ENCODE data around the gene CAPRIN2. TPM values are rescaled to one million over a fixed set of nuclear protein-coding genes. Genes with fewer than 3 reads are reported as not detected.
A peak's percentile ranks its signal among the peaks of the same experiment; 100 is the strongest.

Gene CAPRIN2, protein sequence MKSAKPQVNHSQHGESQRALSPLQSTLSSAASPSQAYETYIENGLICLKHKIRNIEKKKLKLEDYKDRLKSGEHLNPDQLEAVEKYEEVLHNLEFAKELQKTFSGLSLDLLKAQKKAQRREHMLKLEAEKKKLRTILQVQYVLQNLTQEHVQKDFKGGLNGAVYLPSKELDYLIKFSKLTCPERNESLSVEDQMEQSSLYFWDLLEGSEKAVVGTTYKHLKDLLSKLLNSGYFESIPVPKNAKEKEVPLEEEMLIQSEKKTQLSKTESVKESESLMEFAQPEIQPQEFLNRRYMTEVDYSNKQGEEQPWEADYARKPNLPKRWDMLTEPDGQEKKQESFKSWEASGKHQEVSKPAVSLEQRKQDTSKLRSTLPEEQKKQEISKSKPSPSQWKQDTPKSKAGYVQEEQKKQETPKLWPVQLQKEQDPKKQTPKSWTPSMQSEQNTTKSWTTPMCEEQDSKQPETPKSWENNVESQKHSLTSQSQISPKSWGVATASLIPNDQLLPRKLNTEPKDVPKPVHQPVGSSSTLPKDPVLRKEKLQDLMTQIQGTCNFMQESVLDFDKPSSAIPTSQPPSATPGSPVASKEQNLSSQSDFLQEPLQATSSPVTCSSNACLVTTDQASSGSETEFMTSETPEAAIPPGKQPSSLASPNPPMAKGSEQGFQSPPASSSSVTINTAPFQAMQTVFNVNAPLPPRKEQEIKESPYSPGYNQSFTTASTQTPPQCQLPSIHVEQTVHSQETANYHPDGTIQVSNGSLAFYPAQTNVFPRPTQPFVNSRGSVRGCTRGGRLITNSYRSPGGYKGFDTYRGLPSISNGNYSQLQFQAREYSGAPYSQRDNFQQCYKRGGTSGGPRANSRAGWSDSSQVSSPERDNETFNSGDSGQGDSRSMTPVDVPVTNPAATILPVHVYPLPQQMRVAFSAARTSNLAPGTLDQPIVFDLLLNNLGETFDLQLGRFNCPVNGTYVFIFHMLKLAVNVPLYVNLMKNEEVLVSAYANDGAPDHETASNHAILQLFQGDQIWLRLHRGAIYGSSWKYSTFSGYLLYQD
- total RNA-seq: 15.9 TPM

DNA sequence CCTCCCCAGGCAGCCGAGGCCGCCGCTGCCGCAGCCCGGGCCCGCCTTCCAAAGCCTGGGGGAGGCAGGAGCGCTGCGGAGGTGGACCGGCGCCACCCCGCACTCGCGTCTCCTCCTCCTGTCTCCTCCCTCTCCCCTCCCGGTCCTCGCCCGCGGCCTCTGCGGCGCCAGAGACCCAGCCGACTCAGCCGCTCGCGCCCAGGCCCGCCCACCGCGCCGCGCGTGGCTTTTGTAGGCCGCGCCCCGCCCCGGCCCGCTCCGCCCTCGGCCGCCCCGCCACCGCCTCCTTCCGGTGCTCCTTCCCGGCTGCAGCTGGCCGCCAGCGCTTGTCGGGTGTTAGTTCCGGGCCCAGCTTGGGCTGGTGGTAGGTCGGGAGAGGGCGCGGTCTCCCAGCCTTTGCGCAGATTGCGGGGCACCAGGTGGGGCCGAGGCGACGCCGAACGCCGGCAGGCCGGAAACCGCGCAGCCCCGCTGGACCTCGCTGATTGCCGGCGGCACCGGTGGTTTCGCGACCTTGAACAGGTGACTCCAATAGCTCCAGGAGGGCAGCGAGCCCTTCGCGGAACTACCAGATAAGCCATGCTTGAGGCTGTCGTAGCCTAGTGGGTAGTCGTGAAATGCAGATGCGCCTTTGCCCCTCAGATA lies at the start of gene CAPRIN2:
CAPRIN2 (minus strand) TSS at position 202 of the 645 bp plus-strand sequence. CDS start 1,431 bp downstream, outside the sequence.
- peak; percentile 96 for DNase-seq (ENCODE audit: low spot score)

- DNase-seq (ENCODE audit: low spot score): no peak
These were observed 42.9 kb upstream of the CAPRIN2 start for GRCh38 chr12:30797689-30798088.

- no peak for DNase-seq (ENCODE audit: low spot score)
These were observed 42.2 kb upstream of the CAPRIN2 start for GRCh38 chr12:30796891-30797371.

GRCh38 chr12:30796313-30796780 lies 41.6 kb upstream of the CAPRIN2 start:
- DNase-seq (ENCODE audit: low spot score): no peak

DNA sequence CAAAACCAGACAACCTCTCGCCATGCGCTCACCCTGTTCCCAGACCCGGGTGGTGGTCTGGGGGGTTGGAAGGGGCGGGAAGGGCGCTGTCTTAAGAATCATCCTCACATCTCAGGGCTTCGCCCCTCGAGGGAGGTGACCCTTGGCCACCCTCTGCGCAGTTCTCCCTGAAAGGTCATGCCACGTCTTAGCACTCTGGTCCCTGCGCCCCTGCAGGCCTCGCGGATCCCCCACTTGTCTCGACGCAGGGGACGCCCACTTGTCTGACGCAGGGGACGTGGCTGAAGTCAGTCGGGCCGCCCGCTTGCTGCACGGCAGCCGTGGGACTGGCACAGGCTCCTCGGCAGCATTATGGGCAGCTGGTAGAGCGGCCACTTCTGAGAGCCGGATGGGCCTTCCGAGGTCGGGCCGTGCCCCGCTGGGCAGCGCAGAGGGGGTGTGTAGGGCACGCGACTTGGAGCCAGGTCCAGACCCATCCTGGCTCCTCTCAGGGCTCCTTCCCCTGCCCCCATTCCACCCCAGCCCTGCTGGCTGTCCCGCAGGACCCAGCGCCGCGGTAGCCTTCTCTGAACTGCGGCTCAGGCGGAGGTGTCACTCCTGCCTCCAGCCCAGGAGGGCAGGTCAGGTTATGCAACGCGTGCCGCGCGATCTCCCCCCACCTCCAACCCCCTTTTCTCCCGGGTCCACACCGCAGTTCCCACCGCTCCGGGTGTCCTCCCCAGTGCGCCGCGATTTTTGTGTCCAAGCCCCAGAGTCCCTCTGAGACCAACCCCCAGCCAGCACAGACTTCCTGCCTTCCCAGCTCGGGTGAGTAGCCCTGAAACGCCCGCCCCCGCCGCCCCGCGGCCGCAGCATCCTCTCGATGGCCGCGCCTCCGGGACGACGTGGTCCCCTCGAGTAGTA lies 40.9 kb upstream of the CAPRIN2 start:
- peak; percentile 42 for DNase-seq (ENCODE audit: low spot score)

GRCh38 chr12:30794591-30795409 lies 40.0 kb upstream of the CAPRIN2 start:
- no peak for DNase-seq (ENCODE audit: low spot score)

DNA sequence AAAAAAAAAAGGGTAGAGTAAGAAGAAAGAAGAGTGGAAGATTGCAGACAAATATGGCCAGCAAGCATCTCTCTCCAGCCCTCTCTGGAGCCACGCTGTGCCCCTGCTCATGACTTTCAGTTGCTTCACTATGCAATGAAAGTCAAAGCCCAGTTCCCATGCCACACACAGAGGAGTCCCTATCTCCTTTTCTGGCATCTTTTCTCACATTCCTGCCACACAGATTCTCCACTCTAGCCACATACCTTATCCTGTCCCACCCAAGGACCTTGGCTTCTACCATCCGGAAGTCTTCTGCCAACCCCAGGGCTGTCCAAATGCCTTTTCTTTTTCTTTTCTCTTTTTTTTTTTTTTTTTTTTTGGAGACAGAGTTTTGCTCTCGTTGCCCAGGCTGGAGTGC lies 39.3 kb upstream of the CAPRIN2 start:
- DNase-seq (ENCODE audit: low spot score): no peak

- no peak for DNase-seq (ENCODE audit: low spot score)
These were observed 38.1 kb upstream of the CAPRIN2 start for GRCh38 chr12:30792648-30793499.

- no peak for DNase-seq (ENCODE audit: low spot score)
These were observed 37.3 kb upstream of the CAPRIN2 start for GRCh38 chr12:30792085-30792484.

- no peak for DNase-seq (ENCODE audit: low spot score)
These were observed 34.0 kb upstream of the CAPRIN2 start for GRCh38 chr12:30788754-30789153.

- DNase-seq (ENCODE audit: low spot score): no peak
These were observed 30.9 kb upstream of the CAPRIN2 start for GRCh38 chr12:30785630-30786029.

DNA sequence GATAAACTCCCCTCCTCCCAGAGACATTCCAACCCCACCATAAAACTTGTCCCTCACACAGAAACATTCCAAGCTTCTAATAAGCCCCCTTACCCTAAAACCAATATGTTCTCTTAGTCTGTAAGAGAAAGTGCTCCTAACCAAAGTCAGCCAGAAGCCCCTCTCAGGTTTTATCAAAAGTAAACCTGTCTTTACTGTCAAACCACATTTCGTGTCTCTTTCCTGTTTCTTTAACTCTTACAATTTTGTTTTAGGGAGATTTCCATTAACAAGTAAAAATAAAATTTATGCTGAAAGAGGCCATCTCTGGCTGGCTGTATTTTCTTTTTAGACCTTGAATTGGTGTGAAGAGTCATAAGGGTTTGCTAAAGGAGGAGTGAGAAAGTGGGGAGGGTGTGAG lies 29.8 kb upstream of the CAPRIN2 start:
- DNase-seq (ENCODE audit: low spot score): no peak

DNA sequence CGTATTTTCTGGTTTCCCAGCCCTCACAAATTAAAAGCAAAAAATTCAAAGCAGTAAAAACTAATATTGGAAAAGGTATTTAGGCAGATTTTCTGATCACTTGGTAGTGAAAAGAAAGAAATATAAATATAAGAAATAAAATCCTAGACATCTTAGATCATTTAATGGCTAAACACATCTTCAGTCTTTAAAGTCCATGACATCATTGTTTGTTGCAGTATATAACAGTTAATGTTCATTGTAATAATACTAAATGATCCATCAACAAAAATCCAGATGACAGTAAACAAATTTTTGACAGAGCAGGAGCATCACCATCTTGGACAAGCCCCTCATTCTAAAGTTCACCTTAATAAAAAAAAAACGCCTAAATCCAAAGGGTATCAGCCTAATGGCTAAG lies 29.2 kb upstream of the CAPRIN2 start:
- no peak for DNase-seq (ENCODE audit: low spot score)

DNA sequence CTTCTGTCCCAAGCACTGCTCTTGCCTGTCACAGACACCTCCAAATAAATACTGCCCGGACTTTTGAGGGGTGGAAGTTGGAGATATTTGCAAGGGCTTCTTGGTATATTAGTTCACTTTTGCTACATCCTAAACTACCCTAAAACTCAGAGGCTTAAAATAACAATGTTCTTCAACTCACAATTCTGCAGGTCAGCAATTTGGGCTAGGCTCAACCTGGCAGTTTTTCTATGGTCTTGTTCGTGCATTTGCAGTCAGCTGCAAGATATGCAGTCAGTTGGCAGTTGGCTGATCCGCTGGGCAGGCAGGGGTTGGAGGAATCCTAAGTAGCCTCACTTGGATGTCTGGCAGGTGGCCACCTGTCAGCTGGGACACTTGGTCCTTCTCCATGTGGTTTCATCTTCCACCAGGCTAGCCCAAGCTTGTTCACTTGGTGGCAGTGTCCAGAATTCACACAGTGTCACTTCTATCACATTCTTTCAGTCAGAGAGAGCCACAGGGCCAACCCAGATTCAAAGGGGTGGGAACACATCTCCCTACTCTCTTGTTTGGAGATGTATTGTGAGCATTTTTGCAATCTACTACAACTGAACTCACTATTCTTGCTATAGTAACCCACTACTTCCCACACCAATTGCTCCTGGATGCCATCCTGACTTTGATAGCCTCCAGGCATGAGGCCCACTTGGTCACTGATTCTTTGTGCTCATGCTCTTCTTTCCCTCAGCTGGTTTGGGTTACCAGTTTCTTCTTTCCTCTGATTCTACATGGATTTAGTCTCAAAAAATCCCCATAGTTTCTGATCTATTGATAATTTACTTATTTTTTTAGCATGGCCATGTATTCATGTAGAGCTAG lies 27.8 kb upstream of the CAPRIN2 start:
- DNase-seq (ENCODE audit: low spot score): no peak

DNA sequence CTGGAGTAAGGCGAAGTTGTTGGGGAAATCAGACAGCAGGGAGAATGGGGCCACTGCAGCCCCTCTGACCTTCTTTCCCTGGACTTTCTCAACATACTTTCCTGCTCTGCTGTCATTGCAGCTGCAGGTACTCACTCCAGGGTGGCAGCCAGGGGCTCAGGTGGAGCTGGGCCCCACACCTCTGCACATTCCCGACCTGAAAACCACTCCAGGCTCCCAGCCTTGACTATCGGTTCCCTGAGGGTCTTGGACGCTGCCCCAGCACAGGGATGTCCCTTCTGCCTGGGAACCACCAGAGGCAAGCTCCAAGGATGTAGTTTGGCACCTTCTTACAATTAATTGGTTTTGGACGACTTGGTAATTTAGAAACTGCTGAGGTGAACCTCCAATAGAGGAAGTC lies 24.8 kb upstream of the CAPRIN2 start:
- no peak for DNase-seq (ENCODE audit: low spot score)

GRCh38 chr12:30779178-30779577 lies 24.4 kb upstream of the CAPRIN2 start:
- DNase-seq (ENCODE audit: low spot score): no peak

DNA sequence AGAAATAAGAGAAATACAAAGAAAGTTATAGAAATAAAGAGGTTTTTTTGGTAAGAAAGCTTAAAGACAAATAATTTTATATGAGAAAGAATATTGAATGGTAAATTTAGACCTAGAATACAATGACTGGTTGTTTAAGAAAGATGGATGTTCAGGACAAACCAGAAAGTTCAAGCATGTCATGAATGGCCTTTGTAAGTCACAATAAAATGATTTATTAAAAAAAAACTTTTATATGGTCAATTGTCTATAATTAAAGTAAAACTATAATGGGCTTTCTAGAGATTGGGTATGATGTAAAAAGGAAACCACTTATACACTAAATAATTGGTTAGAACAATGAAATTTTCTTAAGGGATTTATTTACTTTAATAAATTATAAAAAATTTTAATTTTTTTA lies 19.8 kb upstream of the CAPRIN2 start:
- DNase-seq (ENCODE audit: low spot score): no peak

- DNase-seq (ENCODE audit: low spot score): no peak
These were observed 15.1 kb upstream of the CAPRIN2 start for GRCh38 chr12:30769802-30770201.

All from mucosa of gallbladder (tissue), 1 donor.